ENCODE results near the gene NPIPA7.
"Not testable (repeated sequence)": the region's sequence is repeated elsewhere in the genome, so short reads cannot be mapped to it uniquely, and the experiment has no call there.

The NPIPA7 gene

DNA sequence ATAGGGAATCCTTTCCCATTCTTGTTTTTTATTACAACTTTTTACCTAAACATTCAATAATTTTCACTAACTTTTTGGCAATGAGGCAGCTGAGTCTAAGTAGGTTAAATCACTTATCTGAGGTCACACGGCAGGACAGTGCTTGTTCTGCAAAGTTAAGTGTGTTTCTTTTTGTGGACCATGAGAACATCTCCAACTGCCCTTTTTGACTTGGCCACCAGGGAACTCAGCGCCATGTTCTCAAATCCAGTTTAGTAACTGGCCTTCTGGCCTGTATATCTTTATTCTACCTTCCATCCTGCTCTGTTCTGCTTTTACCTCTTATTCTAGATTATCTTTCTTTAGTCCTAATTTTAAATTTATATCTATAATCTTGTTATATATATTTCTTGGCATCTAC lies 23.4 kb downstream of the NPIPA7 start:
- H3K36me3 Mint-ChIP-seq, CTCF ChIA-PET, H3K9me3 Mint-ChIP-seq, H3K4me3 Mint-ChIP-seq, DNase-seq, H3K27me3 Mint-ChIP-seq, H3K27ac Mint-ChIP-seq, H3K4me1 Mint-ChIP-seq: not testable (repeated sequence)

DNA sequence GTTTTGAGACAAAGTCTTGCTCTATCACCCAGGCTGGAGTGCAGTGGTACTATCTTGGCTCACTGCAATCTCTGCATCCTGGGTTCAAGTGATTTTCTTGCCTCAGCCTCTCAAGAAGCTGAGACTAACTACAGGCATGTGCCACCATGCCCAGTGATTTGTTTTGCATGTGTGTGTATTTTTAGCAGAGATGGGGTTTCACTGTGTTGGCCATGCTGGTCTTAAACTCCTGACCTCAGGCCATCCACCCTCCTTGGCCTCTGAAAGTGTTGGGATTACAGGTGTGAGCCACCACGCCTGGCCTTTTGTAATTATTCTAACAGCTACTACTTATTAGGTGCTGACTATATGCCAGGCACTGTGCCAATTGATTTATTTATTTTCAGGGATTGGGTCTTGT lies 25.3 kb downstream of the NPIPA7 start:
- H3K4me1 Mint-ChIP-seq, H3K27me3 Mint-ChIP-seq, CTCF ChIA-PET, H3K36me3 Mint-ChIP-seq, H3K9me3 Mint-ChIP-seq, DNase-seq, H3K4me3 Mint-ChIP-seq, H3K27ac Mint-ChIP-seq: not testable (repeated sequence)

DNA sequence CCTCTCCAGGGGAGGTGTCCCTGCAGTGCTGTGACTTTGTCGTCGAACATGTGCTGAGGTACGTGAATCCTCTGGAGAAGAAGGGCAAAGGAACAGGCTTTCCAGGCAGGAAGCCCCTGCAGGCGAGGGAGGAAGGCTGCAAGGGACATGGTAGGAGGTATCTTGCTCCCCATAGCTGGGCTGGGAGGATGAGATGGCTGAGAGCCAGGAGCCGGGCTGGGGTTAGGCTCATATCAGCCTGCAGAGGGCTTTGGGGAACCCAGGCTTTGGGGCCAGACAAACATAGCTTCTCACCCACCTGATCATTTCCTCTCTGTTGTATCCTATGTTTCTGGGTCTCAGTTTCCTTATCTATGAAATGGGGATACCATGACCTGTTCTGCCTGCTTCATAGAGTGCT lies 26.5 kb downstream of the NPIPA7 start:
- H3K4me3 Mint-ChIP-seq, H3K36me3 Mint-ChIP-seq, H3K9me3 Mint-ChIP-seq, CTCF ChIA-PET, DNase-seq, H3K4me1 Mint-ChIP-seq, H3K27me3 Mint-ChIP-seq, H3K27ac Mint-ChIP-seq: not testable (repeated sequence)

DNA sequence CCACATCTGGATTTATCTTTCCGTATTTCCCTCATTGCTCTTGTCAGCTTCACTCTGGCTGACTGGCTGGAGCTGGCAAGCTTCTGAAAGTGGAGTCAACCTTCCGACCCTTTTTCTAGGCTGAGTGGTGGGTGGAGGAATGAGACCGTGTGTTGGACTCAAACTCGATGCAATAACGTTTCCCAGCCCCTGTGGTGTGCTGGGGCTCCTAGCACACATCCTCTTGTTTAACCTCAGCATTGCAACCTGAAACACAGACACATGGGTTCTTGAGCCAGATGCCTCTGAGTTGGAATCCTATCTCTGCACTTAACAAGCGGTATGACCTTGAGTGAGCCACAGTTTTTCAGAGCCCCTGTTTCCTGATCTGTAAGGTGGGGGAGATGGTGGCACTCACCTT lies 29.5 kb downstream of the NPIPA7 start:
- H3K4me1 Mint-ChIP-seq, H3K36me3 Mint-ChIP-seq, DNase-seq, H3K27ac Mint-ChIP-seq, H3K27me3 Mint-ChIP-seq, CTCF ChIA-PET, H3K9me3 Mint-ChIP-seq, H3K4me3 Mint-ChIP-seq: not testable (repeated sequence)

DNA sequence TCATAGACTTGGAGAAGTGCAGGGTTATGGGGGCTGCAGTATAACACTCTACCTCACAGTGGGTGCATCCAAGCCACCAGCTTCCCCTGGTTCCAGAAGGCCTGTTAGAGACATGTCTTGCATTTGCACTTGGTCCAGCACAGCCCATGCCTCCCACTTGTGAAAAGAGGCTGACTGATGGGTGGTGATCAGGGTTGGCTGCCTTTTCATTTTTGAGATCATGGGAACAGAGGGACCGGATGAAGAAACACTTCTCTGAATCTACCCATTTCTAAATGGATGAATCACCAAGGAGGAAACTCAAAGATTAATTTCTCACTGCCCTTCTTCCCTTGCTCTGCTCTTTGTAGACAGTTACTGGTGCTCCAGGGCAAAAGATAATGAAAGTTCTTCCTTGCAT lies 34.8 kb downstream of the NPIPA7 start:
- DNase-seq, H3K4me1 Mint-ChIP-seq, H3K36me3 Mint-ChIP-seq, H3K4me3 Mint-ChIP-seq, H3K27ac Mint-ChIP-seq, CTCF ChIA-PET, H3K9me3 Mint-ChIP-seq, H3K27me3 Mint-ChIP-seq: not testable (repeated sequence)

DNA sequence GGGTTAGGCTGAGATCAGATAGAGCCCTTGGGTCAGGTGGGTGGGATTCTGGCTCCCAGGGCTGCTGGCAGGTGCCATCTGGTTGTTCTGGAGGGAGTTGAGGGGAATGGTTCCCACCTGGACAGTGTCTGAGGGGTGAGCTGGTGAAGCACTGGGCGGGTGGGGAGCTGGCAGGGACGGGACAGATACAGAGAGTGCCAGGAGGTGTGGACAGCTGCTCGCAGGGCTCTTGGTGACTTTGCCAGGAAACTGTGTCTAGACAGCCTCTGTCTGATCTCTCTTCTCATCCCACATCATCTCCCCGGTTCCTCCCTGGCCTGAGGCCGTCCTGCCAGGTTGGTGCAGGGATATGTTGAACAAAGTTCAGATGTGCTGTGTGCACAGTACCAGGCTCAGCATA lies 38.1 kb downstream of the NPIPA7 start:
- H3K4me3 Mint-ChIP-seq, DNase-seq, H3K27me3 Mint-ChIP-seq, H3K9me3 Mint-ChIP-seq, CTCF ChIA-PET, H3K36me3 Mint-ChIP-seq, H3K27ac Mint-ChIP-seq, H3K4me1 Mint-ChIP-seq: not testable (repeated sequence)

DNA sequence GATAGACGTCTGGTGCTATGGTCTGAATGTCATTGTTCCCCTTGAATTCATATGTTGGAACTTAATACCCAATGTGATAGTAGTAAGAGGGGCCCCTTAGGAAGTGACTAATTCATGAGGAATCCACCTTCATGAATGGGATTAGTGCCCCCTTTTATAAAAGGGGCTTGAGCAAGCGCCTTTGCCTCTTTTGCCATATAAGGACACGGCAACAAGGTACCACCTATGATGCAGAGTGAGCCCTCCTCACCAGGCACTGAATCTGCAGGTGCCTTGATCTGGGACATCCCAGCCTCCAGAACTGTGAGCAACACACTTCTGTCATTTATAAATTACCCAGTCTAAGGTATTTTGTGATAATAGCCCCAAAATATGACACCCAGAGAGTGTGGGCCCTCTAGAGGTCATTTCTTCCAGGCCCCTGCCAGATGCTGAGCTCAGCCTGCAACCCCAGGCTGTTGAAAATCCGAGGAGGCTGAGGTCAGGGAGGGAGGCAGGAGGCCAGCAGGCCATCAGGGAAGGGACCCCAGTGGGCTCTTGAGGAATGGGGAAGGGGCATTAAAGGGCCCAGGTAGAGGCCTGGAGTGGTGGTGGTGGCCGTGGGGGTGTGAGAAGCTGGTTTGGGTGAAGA lies 39.1 kb downstream of the NPIPA7 start:
- CTCF ChIA-PET, H3K36me3 Mint-ChIP-seq, DNase-seq, H3K4me1 Mint-ChIP-seq, H3K9me3 Mint-ChIP-seq, H3K27ac Mint-ChIP-seq, H3K27me3 Mint-ChIP-seq, H3K4me3 Mint-ChIP-seq: not testable (repeated sequence)

DNA sequence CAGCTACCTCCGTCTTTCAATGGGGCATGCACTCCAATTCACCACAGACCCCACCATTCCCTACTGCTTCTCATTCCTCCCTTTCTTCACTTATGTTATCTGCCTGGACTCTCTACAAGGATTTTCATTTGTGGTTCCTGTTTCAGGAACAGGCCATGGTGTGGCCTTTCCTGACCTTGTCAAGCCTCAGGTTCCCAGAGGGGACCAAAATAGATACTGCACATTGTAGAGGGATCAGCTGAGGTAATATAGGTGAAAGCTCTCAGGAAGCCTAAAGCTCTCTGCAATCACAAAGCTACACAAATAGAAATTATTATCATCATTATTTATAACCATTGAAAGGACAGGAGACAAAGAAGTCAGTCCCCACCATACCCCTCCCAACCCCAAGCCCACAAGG lies 41.6 kb downstream of the NPIPA7 start:
- CTCF ChIA-PET, H3K27ac Mint-ChIP-seq, H3K9me3 Mint-ChIP-seq, H3K27me3 Mint-ChIP-seq, DNase-seq, H3K4me1 Mint-ChIP-seq, H3K36me3 Mint-ChIP-seq, H3K4me3 Mint-ChIP-seq: not testable (repeated sequence)

DNA sequence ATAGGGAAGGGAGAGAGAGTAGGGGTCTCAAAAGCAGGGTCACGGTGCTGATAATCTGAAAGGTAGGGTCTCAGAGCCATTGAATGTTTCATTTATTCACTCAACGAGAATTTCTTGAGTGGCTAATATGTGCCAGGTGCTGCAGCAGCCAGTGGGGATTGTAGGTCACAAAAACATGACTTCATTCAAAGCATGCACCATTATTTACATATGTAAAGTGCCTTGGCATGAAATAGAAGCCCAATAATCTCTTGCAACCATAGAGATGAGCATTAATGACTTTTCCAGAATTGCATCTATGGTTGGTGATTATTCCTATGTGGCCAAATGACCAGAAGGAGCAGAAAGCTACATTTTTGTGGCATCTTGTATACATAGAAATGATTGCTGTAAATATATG lies 46.2 kb downstream of the NPIPA7 start:
- H3K4me3 Mint-ChIP-seq, H3K36me3 Mint-ChIP-seq, H3K27me3 Mint-ChIP-seq, DNase-seq, H3K27ac Mint-ChIP-seq, CTCF ChIA-PET, H3K9me3 Mint-ChIP-seq, H3K4me1 Mint-ChIP-seq: not testable (repeated sequence)

DNA sequence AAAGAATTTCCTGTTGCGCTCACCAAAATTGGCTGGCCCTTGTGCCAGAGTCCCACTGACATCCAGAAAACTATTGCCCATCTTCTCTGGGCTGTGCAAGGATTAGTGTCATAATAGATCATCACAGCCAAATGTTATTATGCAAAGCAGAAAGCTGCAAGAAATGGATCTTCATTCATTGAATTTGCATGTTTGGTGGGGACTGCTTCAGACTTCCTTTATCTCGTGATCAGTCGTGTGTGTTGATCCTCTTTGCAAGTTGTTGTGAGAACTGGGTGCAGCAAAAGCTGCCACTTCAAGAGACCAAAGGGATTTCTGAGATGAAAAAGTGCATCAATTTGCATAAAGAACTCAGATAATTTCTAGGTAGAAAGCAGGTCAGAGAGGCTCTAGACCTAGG lies 52.2 kb downstream of the NPIPA7 start:
- CTCF ChIA-PET, H3K27me3 Mint-ChIP-seq, H3K4me1 Mint-ChIP-seq, DNase-seq, H3K27ac Mint-ChIP-seq, H3K4me3 Mint-ChIP-seq, H3K36me3 Mint-ChIP-seq, H3K9me3 Mint-ChIP-seq: not testable (repeated sequence)

DNA sequence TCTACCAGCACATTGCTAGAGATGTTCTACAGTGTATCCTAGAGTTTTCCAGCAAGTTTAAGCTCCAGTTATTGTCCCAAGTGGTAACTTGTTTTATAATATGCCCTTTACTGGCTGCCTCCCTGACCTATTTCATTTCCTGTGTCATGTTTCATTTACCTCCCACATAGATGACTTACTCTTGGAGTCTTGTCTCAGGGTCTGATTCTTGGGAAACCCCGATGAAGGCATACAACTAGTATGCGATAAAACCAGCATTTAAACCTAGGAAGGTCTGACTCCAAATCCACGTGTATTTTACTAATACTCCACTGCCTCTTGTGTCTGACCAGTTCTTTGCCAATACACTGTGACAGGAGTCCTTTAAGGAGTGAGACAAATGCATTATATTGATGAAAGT lies 55.8 kb downstream of the NPIPA7 start:
- H3K4me1 Mint-ChIP-seq, H3K36me3 Mint-ChIP-seq, CTCF ChIA-PET, H3K27ac Mint-ChIP-seq, DNase-seq, H3K27me3 Mint-ChIP-seq, H3K9me3 Mint-ChIP-seq, H3K4me3 Mint-ChIP-seq: not testable (repeated sequence)

DNA sequence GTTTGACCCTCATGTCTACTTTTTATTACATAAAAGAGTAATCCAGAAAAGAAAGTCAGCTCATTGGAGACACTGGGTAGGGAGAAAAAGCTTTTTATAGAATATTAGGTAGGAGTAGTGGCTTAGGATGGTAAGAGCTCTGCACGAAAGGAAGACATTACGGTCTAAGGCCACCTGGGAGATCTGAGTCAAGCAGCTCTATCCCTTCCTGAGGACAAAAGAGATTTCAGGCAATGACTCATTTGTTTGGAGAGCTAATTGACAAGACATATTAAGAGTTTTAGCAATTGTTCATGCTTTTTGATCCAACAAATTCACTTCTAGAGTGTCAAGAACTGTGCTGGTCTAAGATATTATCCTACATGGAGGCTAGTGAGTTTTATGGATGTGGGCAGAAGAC lies 62.5 kb downstream of the NPIPA7 start:
- H3K27me3 Mint-ChIP-seq, H3K36me3 Mint-ChIP-seq, H3K27ac Mint-ChIP-seq, DNase-seq, H3K9me3 Mint-ChIP-seq, CTCF ChIA-PET, H3K4me1 Mint-ChIP-seq, H3K4me3 Mint-ChIP-seq: not testable (repeated sequence)

Data from activated naive CD4-positive, alpha-beta T cell treated with anti-CD3 and anti-CD28 coated beads, Interleukin-2, amount 10 ng/mL, durations not matched to agents 7 days and 5 days (primary cell).